ENCODE measurements around the gene NDUFC2. TPM values are rescaled to one million over a fixed set of nuclear protein-coding genes. Genes with fewer than 3 reads are reported as not detected.

NDUFC2 gene
- total RNA-seq (39.4 and 49.0 TPM in 2 replicates), polyA plus RNA-seq (35.6 and 65.0 TPM in 2 replicates), polyA minus RNA-seq (18.2 and 23.5 TPM in 2 replicates)
- 96.9 TPM for total RNA-seq (2013)

DNA sequence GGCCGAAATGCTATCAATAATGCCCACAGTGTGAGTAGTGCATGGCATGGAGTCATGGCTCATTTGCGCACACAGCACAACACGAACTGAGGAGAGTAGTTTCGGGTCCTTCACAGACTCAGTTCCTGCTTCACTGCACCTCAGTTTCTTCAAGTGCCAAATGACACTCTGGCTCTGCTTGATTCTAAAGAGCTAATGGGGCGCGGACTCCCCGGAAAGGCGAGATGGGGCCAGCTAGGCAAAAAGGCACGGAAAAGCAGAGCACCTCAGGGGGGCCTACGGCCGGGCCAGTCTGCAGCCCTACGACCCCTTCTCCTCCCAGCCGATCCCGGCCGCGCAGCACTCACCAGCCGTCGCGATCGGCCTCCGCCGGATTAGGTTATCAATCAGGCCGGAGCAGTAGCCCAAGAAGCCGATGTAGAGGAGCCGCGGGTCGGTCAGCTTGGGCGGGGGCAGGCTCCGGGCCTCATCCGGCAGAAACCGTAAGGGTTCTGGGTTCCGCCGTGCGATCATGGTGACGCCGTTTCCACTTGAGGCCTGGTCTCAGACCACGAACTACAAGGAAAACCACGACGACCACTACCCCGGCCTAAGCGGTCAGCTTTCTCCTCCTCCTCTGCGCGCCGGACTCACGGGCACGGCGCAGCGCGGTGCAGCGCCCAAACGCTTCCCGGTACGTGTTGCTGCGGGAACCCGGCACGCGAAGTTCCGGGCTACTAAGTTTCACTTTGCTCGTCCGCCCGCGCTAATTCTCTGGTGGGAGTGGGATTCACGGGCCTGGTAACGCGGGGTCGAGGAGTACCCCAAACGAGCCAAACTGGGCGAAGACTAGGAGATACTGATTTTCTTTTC lies at the start of gene NDUFC2:
TSS of gene NDUFC2 (minus strand) at position 631 of the 852 bp plus-strand sequence. CDS start at position 513, 118 bp downstream.
- Histone ChIP-seq H4K20me1 (ENCODE audit: control insufficient read depth, insufficient read depth, low read length, poor library complexity, severe bottlenecking) (peaks cover 30% of the 10 kb centered on the region), H3K79me2 (ENCODE audit: control insufficient read depth, insufficient read depth, low read length) (peaks cover 51% of the 10 kb centered on the region), H3K4me1 (ENCODE audit: control insufficient read depth in 2 of 2, insufficient read depth in 2 of 2, low read length in 2 of 2) (peaks cover 18 to 35% of the 10 kb centered on the region in 2 donors), H2AFZ (ENCODE audit: insufficient read depth, low read depth, low read length, poor library complexity, severe bottlenecking) (peak within 1 kb of the TSS; percentile 96), H3K4me2 (replicated peaks; ENCODE audit: low read depth, low read length, poor library complexity, severe bottlenecking) (peak within 1 kb of the TSS; percentile 69), H3K4me3 (ENCODE audit: control extremely low read depth in 1 of 5, extremely low read depth in 1 of 5, insufficient read depth in 1 of 5, low read depth in 2 of 5, low read length in 4 of 5) (peak within 1 kb of the TSS; percentile 89 to 96 (median 92)), H3K9me3 (ENCODE audit: control extremely low read depth in 1 of 3, control insufficient read depth in 2 of 3, insufficient read depth in 1 of 3, low read length in 2 of 3) (no peaks in the 10 kb centered on the region), H3K36me3 (replicated peaks in 1 of 2; ENCODE audit: control extremely low read depth in 1 of 2, control insufficient read depth in 1 of 2, extremely low read depth in 1 of 2, insufficient read depth in 2 of 2, low read length in 1 of 2) (peaks cover 0 to 9% of the 10 kb centered on the region in 2 experiments), H3K27me3 (replicated peaks in 1 of 4; ENCODE audit: control extremely low read depth in 1 of 4, control insufficient read depth in 3 of 4, insufficient read depth in 4 of 4, low read length in 3 of 4) (no peaks in the 10 kb centered on the region), H3K9ac (ENCODE audit: low read length) (peak within 1 kb of the TSS; percentile 89), H3K27ac (ENCODE audit: low read length in 2 of 2) (peak within 1 kb of the TSS; percentile 31 to 63)
- intact Hi-C loops (cut with micrococcal nuclease), result loop anchor here (1.0 to 10.0 kb wide), 3 partner anchors 60 to 109 kb away; partner anchors contain the start of genes ALG8, INTS4, KCTD21 and USP35
- H3K4me3 Mint-ChIP-seq, result peak within 1 kb of the TSS; percentile 93
- no peaks in the 10 kb centered on the region for H3K27me3 Mint-ChIP-seq
- no peaks in the 10 kb centered on the region for H3K9me3 Mint-ChIP-seq (ENCODE audit: insufficient read depth)
- DNase-seq (peak; percentile 76), ATAC-seq (ENCODE audit: low read depth) (peak; percentile 86)
- ChIA-PET POLR2A (interaction anchor here (0.5 to 0.7 kb wide), 5 partner anchors 58 to 445 kb away, joined by 3 to 5 read pairs (median 3); partner anchors contain the start of gene INTS4), CTCF (interaction anchor here (0.9 to 2.8 kb wide), 7 partner anchors 12 to 485 kb away, joined by 3 to 12 read pairs (median 4); partner anchors contain the start of gene INTS4)
- peak within 1 kb of the TSS; percentile 86 for H3K27ac Mint-ChIP-seq
- no peak for TF ChIP-seq EZH2 (IDR thresholded peaks at IDR 0.05; ENCODE audit: borderline replicate concordance, insufficient read depth, low read depth, low read length, poor library complexity, severe bottlenecking)
- H3K4me1 Mint-ChIP-seq, result peaks cover 48% of the 10 kb centered on the region
- under 1% methylated on average over 62 of the region's 68 CpGs for WGBS (ENCODE audit: insufficient coverage)

DNA sequence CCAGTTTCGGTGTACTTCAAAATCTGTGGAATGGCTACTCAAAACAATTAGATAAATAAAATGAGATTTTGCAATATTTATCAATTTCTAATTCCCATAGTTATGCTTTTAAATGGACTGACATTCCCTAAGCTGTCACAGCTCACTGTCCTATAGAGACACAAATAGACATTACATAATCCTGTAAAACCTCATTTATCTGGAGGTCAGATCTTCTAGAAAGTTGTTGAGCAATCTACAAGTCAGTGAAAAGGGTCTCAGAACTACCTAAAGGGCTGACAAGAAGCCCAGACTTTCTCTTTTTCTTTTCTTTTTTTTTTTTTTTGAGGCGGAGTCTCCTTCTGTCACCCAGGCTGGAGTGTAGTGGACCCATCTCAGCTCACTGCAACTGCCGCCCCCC lies 47.7 kb upstream of the NDUFC2 start:
- DNase-seq, result no peak
- H3K9me3 ChIP-seq (ENCODE audit: control extremely low read depth in 1 of 3, control insufficient read depth in 2 of 3, insufficient read depth in 1 of 3, low read length in 2 of 3), result no peaks in the 10 kb centered on the region
- peaks cover 19% of the 10 kb centered on the region for H3K79me2 ChIP-seq (ENCODE audit: control insufficient read depth, insufficient read depth, low read length)
- H3K4me3 ChIP-seq (ENCODE audit: control extremely low read depth in 1 of 5, extremely low read depth in 1 of 5, insufficient read depth in 1 of 5, low read depth in 2 of 5, low read length in 4 of 5), result no peak overlapping the region
- H4K20me1 ChIP-seq (ENCODE audit: control insufficient read depth, insufficient read depth, low read length, poor library complexity, severe bottlenecking), result no peaks in the 10 kb centered on the region
- H3K9ac ChIP-seq (ENCODE audit: low read length), result no peak overlapping the region
- ATAC-seq (ENCODE audit: low read depth), result no peak
- WGBS (ENCODE audit: insufficient coverage), result 90% methylated on average over 2 of the region's 3 CpGs
- no peak overlapping the region for H3K4me2 ChIP-seq (replicated peaks; ENCODE audit: low read depth, low read length, poor library complexity, severe bottlenecking)
- H3K27me3 ChIP-seq (replicated peaks in 1 of 4; ENCODE audit: control extremely low read depth in 1 of 4, control insufficient read depth in 3 of 4, insufficient read depth in 4 of 4, low read length in 3 of 4), result no peaks in the 10 kb centered on the region
- H3K27ac ChIP-seq (ENCODE audit: low read length in 2 of 2), result no peak overlapping the region
- H3K36me3 ChIP-seq (replicated peaks in 1 of 2; ENCODE audit: control extremely low read depth in 1 of 2, control insufficient read depth in 1 of 2, extremely low read depth in 1 of 2, insufficient read depth in 2 of 2, low read length in 1 of 2), result peaks cover 2 to 13% of the 10 kb centered on the region in 2 experiments
- no peaks in the 10 kb centered on the region for H3K27me3 Mint-ChIP-seq
- intact Hi-C loops (cut with micrococcal nuclease), result no loop called here
- H2AFZ ChIP-seq (ENCODE audit: insufficient read depth, low read depth, low read length, poor library complexity, severe bottlenecking), result no peak overlapping the region
- CTCF ChIA-PET, result no interaction called here
- H3K9me3 Mint-ChIP-seq (ENCODE audit: insufficient read depth), result no peaks in the 10 kb centered on the region
- H3K4me3 Mint-ChIP-seq, result no peak overlapping the region
- no peaks in the 10 kb centered on the region for H3K4me1 ChIP-seq (ENCODE audit: control insufficient read depth in 2 of 2, insufficient read depth in 2 of 2, low read length in 2 of 2)
- POLR2A ChIA-PET, result no interaction called here
- no peaks in the 10 kb centered on the region for H3K4me1 Mint-ChIP-seq
- TF ChIP-seq CTCF (IDR thresholded peaks at IDR 0.05) (no peak), EZH2 (IDR thresholded peaks at IDR 0.05; ENCODE audit: borderline replicate concordance, insufficient read depth, low read depth, low read length, poor library complexity, severe bottlenecking) (no peak)
- H3K27ac Mint-ChIP-seq, result no peak overlapping the region

Data from B cell (primary cell).